Endometrial microvascular endothelial cells (primary cell): ENCODE measurements around the gene MSH5. TPM values are rescaled to one million over a fixed set of nuclear protein-coding genes. Genes with fewer than 3 reads are reported as not detected.
"Not testable (repeated sequence)": the region's sequence is repeated elsewhere in the genome, so short reads cannot be mapped to it uniquely, and the experiment has no call there.

Source experiments
- in situ Hi-C: cut with HindIII; loops from 2 replicates; pipeline ENCODE4 v1.10.0; 2017; ENCODE audit warnings: low sequenced_read_pairs, low pct_unique_long_range_greater_than_20kb; ENCODE audit errors: inconsistent ontology term
- total RNA-seq: library from RNA; depleted of rRNA; stranded (reverse); fragments of >200 nt; gene quantifications from one replicate; pipeline ENCODE4 v1.2.3, GENCODE V29; 2015; ENCODE audit errors: inconsistent ontology term

The MSH5 gene
- total RNA-seq, 1 donor from 2014 or later, result 7.8 TPM

DNA sequence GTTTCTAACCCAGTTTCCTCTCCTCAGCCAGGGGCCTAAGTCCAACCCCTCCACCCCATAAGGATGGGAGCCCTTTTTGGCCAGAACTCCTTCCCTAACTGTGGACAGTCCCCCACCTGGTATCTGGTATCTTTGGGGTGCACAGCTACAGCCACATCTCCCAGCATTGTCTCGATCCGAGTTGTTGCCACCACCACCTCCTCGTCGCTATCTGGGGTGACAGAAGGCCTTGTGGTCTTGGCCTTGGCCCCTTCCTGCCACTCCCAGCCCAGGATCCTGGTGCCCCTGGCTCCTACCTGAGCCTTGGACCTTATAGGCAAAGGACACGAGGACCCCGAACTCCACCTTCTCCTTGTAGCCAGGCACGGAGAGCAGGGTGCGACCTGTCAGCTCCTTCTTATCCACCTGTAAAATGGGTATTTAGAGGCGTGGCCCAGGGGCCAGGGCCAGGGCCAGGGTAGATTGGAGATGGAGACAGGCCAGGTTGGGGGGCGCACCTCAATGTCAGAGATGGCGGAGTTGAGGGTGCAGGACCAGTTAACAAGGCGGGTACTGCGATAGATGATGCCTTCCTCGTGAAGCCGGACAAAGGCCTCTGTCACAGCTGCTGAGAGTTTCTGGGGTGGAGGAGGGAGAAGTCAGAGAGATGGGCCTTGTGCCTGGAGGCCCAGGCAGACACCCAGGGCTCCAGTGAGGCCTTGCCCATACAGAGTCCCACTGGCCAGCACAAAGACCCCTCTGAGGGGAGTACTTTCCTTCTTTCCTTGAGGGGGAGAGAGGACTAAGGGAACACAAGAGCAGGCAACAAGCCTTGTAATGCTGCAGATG, 44.5 kb downstream of the MSH5 start:
- in situ Hi-C loops, result no loop called here

DNA sequence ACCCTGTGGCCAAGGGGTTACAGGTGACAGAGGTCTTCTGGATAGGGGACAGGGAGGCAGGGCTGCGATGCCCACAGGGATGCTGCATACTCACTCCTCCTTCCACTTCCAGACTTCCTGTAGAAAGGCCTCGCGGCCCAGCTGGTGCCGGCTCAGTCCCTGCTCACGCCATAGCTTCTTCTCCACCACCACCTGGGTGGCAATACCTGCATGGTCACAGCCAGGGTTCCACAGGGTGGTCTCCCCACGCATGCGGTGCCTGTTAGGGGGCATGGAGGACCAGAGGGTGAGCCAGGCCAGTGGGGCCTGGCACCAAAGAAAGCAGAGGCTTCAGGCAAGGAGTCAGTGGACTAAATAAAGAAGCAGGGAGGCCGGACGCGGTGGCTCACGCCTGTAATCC, 45.7 kb downstream of the MSH5 start:
- in situ Hi-C loops, result no loop called here

DNA sequence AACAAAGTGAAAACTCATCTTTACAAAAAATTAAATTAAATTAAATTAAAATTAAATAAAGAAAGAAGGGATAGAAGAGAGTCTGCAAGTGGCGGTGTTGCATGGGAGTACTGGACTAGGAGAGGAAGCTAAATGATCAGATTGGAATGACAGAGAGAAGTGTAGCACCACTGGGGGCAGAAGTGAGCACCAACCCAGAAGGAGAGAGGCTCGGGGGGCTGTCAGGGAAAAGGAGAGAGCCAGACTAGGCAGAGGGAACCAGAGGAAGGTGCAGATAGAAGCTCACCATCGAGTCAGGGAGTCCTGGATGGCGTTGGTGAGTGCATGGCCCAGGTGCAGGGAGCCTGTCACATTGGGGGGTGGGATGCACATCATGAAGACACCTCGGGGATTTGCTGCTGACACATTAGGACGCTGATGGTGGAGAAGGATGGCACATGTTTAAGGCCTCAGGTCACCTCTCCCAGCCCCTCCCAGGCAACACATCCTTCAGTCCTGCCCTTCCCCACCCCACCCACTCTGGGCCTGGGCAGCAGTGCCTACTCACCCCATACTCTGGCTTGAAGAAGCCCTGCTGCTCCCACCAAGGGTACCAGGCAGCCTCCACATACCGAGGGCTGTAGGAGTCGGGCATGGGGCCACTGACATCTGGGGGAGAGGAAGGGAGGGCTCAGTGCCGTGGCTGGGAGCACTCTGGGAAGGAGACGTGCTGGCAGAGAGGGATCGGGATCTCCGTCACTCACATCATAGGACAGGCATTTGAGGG, 51.7 kb downstream of the MSH5 start:
- in situ Hi-C loops, result no loop called here

DNA sequence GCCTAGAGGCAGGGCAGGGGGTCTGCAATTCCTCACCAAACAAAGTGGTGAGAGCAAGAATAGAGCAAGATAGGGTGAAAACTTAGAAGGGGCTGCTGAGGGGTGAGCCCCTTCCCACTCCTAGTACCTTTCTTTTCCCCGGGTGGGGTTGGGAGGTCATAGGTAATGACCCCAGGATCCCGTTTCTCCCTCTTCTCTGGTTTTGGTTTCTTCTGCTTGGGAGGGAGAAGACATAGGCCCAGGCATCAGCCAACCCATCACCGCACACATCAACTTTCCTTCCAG, 52.2 kb downstream of the MSH5 start:
- in situ Hi-C loops, result no loop called here

DNA sequence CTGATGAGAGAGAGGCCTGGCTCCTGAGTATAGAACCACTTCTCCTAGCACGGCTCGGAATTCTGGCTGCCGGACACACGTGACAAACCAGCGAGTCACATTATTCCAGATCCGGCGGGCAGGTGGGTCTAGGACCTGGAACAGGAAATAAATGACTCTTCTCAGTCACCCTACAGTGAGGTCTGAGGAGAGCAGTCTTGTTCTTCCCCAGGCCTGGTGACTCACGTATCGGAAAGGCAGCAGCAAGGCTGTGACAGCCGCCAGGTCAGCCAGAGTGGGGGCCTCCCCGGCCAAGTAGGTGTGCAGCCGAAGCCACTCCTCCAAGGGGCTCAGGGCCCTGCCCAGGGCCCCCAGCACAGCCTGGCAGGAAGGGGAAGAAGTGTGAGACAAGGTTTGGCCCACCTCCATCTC, 53.0 kb downstream of the MSH5 start:
- in situ Hi-C loops, result no loop called here

- in situ Hi-C loops, result not testable (repeated sequence)
Measured at GRCh38 chr6:31793927-31794245, 54.1 kb downstream of the MSH5 start.

- in situ Hi-C loops, result no loop called here
Measured at GRCh38 chr6:31794294-31794865, 54.6 kb downstream of the MSH5 start.

- in situ Hi-C loops, result no loop called here
Measured at GRCh38 chr6:31794866-31795615, 55.2 kb downstream of the MSH5 start.

DNA sequence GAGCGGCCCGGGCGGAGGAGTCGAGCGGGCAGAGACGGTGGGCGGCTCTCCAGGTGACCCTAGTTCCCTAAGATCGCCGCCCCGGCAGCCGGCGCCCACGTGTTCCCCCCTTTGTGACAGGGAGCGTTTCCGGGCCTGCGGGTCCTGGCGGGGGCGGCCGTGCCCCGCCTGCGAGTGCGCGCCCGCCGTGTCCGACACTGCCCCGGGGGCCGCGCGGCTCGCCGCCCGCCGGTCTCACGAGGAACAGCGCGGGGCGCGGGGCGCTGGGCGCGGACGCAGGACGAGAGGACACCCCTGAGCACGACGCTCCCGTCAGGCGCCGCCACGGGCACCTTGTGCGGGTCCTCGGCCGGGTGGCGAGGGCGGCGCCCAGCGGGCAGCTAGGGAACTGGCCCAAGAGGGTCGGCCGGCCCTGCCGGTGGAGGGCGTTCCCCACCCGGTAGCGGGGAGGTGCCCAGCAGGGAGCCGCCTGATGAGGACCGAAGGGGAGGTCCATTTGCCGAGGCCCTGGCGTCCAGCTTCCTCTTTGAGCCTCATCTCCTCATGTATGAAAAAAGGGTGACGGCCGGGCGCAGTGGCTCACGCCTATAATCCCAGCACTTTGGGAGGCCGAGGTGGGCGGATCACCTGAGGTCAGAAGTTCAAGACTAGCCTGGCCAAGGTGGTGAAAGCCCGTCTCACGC, 56.0 kb downstream of the MSH5 start, which contains the start of gene VARS1:
Gene VARS1 (minus strand): TSS at position 137 of the 683 bp plus-strand sequence. CDS start 535 bp downstream, outside the sequence.
- in situ Hi-C loops, result no loop called here

DNA sequence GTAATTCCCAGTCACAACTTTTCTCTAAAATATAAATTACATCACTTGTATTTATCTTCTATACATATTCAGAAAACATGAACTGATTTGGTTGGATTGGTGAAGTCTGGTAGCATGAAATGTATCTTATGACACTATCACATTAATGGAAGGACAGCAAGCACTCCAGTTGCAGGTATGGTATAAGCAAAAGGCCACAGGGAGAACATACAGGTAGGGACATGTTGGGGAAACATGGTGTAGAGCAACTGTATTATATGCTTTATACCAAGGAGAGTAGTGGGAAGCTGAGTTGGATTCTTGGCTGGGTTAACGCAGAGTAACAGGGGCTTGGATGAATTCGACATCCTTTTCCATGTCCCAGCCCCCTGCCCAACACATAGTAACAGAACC, 57.2 kb downstream of the MSH5 start:
- in situ Hi-C loops, result no loop called here

GRCh38 chr6:31797588-31797987, 57.8 kb downstream of the MSH5 start:
- in situ Hi-C loops, result no loop called here

DNA sequence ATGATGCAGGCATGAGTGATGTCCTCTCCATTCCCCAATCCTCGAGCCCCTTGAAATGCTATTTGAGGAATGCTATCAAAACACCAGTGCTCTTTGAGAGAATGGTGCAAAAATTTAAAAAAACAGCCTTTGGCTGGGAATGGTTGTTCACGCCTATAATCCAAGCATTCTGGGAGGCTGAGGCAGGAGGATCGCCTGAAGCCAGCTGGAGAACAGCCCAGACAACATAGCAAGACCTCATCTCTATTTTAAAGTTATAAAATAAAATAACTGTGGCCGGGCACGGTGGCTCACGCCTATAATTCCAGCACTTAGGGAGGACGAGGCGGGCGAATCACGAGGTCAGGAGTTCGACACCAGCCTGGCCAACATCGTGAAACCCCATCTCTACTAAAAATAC, 60.0 kb downstream of the MSH5 start:
- in situ Hi-C loops, result no loop called here

GRCh38 chr6:31801031-31801927, 61.5 kb downstream of the MSH5 start:
- in situ Hi-C loops, result not testable (repeated sequence)

DNA sequence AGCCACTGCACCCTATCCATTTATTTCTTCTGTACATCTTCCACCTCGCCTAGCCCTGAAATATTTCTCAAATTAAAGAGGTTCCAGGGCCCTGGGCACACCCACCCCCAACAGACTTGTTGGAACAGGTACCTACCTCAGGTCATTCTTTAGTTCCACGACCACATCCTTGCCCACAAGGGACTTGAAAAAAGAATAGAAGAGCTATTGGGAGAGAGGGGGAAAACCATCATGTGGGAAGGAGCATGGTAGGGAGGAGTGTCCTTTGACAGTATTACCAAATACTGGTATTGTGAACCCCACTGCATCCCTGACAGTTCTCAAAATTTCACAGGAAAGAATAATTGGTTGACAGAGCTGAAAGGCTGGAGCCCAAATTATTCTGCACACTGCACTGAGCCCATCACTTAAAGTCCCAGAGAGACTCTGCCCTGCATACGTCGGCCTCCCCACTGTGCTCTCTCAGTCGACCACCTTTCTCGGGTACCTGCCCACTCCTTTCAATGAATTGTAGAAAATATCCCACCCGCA, 66.2 kb downstream of the MSH5 start:
- in situ Hi-C loops, result no loop called here

DNA sequence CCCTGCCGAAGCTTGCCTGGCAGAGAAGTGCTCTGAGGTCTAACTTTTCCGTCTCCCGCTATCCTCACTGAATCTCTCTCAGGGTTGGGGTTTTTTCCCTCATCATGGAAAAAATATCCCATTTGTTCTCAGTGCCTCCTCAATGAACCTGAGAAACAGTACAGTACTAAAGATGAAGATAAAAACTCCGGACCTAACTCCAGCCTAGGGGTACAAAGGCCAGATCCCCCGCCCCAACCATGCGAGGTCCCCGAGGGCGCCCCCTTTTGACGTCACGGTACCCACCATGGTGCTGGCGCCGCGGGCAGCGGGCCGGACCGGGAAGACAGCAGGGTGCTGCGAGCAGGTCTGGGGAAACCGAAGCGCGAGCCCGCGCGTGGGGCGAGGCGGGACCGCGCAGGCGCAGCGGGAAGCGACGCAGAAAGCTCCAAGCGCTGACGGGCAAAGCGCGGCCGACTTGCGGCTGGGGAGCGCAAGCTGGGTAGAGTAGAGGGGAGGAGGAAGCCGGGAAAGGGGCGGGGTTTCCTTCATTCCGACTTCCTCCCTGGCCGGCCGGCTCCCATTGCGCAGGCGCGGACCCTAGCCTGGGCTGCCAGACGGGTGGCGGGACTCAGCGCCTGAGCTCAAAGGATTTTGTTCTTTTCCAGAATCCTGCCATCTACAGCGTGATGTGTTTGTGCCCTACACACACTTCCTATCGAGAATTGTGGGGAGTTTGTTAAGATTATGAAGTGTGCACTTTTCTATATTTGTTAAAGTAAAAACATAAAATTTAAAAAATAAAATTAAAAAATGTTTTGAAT, 66.9 kb downstream of the MSH5 start, which contains the start of gene LSM2:
Gene LSM2 (minus strand): TSS at position 497 of the 803 bp plus-strand sequence. CDS start 209 bp downstream, at position 288.
- in situ Hi-C loops, result no loop called here

- in situ Hi-C loops, result not testable (repeated sequence)
Measured at GRCh38 chr6:31808599-31808998, 68.8 kb downstream of the MSH5 start.

GRCh38 chr6:31811645-31812044, 71.8 kb downstream of the MSH5 start:
- in situ Hi-C loops, result no loop called here
